A549 (cell line): Measurements from ENCODE around the gene IL23A.

Experiments used
- CEBPB ChIP-seq, 2 experiments: fragments of >200 bp in 1 of 2; sonication (Bioruptor Twin) in 1 of 2; formaldehyde crosslinking in 1 of 2; IDR thresholded peaks; 2 replicates each; pipeline ENCODE4 v1.6.1; 2012 to 2016
- EP300 ChIP-seq, 2 experiments: fragments of >200 bp; sonication (Bioruptor Twin); formaldehyde crosslinking; IDR thresholded peaks; 2 replicates in 1 of 2; 3 replicates in 1 of 2; pipeline ENCODE4 v1.6.1; 2016 to 2017
- HDAC2 ChIP-seq: fragments of 200-600 bp; sonication (generic); IDR thresholded peaks from 2 replicates; pipeline ENCODE4 v1.6.1; 2016
- KDM5A ChIP-seq: fragments of 200-600 bp; sonication (generic); IDR thresholded peaks from 2 replicates; pipeline ENCODE4 v1.6.1; 2016; ENCODE audit warnings: antibody characterized with exemption, mild to moderate bottlenecking
- MAZ ChIP-seq: fragments of 150-350 bp; IDR thresholded peaks from 2 replicates; pipeline ENCODE4 v1.6.1; 2014; ENCODE audit warnings: antibody characterized with exemption, low read depth, low read length, borderline replicate concordance
- POLR2A ChIP-seq: IDR thresholded peaks from 2 replicates; pipeline ENCODE4 v1.6.1; 2012; ENCODE audit warnings: mild to moderate bottlenecking, low read length
- RAD21 ChIP-seq, 2 experiments: fragments of >200 bp in 1 of 2; sonication (Bioruptor Twin) in 1 of 2; formaldehyde crosslinking in 1 of 2; IDR thresholded peaks in 1 of 2; conservative IDR thresholded peaks in 1 of 2; 2 replicates in 1 of 2; 3 replicates in 1 of 2; pipeline ENCODE4 v1.6.1; 2012 to 2018; ENCODE audit warnings: inconsistent platforms in 1 of 2
- RFX5 ChIP-seq: fragments of 450-650 bp; IDR thresholded peaks from 2 replicates; pipeline ENCODE4 v1.7.1; 2014; ENCODE audit warnings: antibody characterized with exemption, mild to moderate bottlenecking, moderate library complexity
- TF ChIP-seq, protein P1 (sequence below): fragments of 200-600 bp; sonication (generic); IDR thresholded peaks from 2 replicates; pipeline ENCODE4 v1.6.1; 2016; ENCODE audit warnings: antibody characterized with exemption, mild to moderate bottlenecking, moderate library complexity
- TF ChIP-seq, protein P2 (sequence below): IDR thresholded peaks from 2 replicates; pipeline ENCODE4 v1.6.1; 2012
- TF ChIP-seq, protein P3 (sequence below): fragments of >200 bp; sonication (Bioruptor Twin); formaldehyde crosslinking; IDR thresholded peaks from 3 replicates; pipeline ENCODE4 v1.5.1; 2016
- TF ChIP-seq, protein P4 (sequence below): fragments of 450-650 bp; IDR thresholded peaks from 2 replicates; pipeline ENCODE4 v1.6.1; 2014; ENCODE audit warnings: antibody characterized with exemption

DNA sequence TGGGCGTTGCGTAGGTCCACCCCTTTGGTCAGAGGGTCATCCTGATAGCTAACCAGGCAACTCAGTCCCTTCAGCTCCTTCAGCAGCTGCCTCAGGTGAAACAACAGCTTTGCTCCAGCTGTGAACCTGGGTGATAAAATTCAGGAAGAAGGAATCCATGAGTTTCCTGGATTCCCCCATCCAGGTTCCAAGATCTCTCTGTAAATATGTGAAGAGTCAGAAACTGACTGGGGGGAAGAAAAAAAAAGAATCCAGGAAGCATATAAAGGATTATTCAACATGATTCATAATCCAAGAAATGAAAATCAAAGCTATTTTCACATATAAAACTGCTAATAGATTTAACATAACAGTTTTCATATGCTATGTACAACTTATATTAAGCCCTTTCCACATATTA, 12.6 kb downstream of the IL23A start:
- TF ChIP-seq, protein P1, sequence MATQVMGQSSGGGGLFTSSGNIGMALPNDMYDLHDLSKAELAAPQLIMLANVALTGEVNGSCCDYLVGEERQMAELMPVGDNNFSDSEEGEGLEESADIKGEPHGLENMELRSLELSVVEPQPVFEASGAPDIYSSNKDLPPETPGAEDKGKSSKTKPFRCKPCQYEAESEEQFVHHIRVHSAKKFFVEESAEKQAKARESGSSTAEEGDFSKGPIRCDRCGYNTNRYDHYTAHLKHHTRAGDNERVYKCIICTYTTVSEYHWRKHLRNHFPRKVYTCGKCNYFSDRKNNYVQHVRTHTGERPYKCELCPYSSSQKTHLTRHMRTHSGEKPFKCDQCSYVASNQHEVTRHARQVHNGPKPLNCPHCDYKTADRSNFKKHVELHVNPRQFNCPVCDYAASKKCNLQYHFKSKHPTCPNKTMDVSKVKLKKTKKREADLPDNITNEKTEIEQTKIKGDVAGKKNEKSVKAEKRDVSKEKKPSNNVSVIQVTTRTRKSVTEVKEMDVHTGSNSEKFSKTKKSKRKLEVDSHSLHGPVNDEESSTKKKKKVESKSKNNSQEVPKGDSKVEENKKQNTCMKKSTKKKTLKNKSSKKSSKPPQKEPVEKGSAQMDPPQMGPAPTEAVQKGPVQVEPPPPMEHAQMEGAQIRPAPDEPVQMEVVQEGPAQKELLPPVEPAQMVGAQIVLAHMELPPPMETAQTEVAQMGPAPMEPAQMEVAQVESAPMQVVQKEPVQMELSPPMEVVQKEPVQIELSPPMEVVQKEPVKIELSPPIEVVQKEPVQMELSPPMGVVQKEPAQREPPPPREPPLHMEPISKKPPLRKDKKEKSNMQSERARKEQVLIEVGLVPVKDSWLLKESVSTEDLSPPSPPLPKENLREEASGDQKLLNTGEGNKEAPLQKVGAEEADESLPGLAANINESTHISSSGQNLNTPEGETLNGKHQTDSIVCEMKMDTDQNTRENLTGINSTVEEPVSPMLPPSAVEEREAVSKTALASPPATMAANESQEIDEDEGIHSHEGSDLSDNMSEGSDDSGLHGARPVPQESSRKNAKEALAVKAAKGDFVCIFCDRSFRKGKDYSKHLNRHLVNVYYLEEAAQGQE: no peak
- TF ChIP-seq, protein P2, sequence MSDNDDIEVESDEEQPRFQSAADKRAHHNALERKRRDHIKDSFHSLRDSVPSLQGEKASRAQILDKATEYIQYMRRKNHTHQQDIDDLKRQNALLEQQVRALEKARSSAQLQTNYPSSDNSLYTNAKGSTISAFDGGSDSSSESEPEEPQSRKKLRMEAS: no peak
- TF ChIP-seq, protein P3, sequence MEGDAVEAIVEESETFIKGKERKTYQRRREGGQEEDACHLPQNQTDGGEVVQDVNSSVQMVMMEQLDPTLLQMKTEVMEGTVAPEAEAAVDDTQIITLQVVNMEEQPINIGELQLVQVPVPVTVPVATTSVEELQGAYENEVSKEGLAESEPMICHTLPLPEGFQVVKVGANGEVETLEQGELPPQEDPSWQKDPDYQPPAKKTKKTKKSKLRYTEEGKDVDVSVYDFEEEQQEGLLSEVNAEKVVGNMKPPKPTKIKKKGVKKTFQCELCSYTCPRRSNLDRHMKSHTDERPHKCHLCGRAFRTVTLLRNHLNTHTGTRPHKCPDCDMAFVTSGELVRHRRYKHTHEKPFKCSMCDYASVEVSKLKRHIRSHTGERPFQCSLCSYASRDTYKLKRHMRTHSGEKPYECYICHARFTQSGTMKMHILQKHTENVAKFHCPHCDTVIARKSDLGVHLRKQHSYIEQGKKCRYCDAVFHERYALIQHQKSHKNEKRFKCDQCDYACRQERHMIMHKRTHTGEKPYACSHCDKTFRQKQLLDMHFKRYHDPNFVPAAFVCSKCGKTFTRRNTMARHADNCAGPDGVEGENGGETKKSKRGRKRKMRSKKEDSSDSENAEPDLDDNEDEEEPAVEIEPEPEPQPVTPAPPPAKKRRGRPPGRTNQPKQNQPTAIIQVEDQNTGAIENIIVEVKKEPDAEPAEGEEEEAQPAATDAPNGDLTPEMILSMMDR: no peak
- no peak for TF ChIP-seq EP300 (IDR thresholded peaks at IDR 0.05)
- TF ChIP-seq POLR2A: no peak
- TF ChIP-seq MAZ: no peak
- TF ChIP-seq RFX5: no peak
- TF ChIP-seq, protein P4, sequence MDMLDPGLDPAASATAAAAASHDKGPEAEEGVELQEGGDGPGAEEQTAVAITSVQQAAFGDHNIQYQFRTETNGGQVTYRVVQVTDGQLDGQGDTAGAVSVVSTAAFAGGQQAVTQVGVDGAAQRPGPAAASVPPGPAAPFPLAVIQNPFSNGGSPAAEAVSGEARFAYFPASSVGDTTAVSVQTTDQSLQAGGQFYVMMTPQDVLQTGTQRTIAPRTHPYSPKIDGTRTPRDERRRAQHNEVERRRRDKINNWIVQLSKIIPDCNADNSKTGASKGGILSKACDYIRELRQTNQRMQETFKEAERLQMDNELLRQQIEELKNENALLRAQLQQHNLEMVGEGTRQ: no peak
- no peak for TF ChIP-seq HDAC2
- TF ChIP-seq KDM5A: no peak
- no peak for TF ChIP-seq RAD21 (conservative IDR thresholded peaks at IDR 0.05 in 1 of 2, IDR thresholded peaks at IDR 0.05 in 1 of 2)
- no peak for TF ChIP-seq CEBPB (IDR thresholded peaks at IDR 0.05)
